GM18508 (cell line): ENCODE data around the gene SHCBP1.
"Not testable (repeated sequence)": the region's sequence is repeated elsewhere in the genome, so short reads cannot be mapped to it uniquely, and the experiment has no call there.

Source experiments
- ATAC-seq: cut with Tn5 transposase; IDR thresholded peaks from one replicate; pipeline ENCODE4 v1.9.1; 2021; ENCODE audit warnings: moderate number of reproducible peaks; ENCODE audit not compliant: insufficient read depth, unreplicated experiment

SHCBP1 gene, protein sequence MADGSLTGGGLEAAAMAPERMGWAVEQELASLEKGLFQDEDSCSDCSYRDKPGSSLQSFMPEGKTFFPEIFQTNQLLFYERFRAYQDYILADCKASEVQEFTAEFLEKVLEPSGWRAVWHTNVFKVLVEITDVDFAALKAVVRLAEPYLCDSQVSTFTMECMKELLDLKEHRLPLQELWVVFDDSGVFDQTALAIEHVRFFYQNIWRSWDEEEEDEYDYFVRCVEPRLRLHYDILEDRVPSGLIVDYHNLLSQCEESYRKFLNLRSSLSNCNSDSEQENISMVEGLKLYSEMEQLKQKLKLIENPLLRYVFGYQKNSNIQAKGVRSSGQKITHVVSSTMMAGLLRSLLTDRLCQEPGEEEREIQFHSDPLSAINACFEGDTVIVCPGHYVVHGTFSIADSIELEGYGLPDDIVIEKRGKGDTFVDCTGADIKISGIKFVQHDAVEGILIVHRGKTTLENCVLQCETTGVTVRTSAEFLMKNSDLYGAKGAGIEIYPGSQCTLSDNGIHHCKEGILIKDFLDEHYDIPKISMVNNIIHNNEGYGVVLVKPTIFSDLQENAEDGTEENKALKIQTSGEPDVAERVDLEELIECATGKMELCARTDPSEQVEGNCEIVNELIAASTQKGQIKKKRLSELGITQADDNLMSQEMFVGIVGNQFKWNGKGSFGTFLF

DNA sequence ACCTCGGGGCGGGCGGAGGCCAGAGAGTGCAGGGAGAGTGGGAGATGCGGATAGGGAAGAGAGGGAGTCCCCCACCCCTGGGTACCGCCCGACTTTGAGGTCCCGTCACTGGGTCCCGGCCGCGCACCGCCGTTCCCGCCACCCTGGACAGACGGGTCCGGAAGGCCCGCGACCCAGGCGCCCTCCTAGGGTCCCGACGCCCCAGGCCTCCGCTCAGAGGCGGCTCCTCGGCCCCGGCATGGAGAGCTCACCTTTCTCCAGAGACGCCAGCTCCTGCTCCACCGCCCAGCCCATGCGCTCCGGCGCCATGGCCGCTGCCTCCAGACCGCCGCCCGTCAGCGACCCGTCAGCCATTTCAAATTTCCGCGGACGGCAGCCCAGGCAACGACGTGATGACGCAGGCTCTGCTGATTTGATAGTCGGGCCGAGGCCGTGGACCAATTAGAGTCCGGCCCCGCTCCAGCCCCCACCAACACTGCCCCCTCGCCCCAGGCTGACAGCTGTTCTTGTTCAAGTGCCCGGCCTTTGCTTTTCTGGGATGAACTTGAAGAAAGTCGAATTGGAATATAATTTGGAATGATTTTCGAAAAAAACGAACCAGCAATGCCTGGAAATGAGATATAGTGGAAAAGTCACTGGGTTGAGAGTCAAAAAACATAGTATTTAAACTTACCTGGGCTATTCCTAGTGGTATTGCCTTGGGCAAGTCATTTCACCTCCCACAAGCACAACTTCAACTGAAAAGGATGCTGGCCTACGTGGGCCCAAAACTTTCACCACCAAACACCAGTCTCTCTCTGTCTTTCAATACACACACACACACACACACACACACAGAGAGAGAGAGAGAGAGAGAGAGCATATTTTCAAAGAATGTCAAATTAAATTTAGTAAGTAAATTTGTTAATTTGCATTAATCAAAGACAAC lies at the start of gene SHCBP1:
Gene SHCBP1, minus strand, starts transcription at position 374 of the 928 bp plus-strand sequence. Its CDS starts 20 bp downstream, at position 354.
- peak; percentile 74 for ATAC-seq

DNA sequence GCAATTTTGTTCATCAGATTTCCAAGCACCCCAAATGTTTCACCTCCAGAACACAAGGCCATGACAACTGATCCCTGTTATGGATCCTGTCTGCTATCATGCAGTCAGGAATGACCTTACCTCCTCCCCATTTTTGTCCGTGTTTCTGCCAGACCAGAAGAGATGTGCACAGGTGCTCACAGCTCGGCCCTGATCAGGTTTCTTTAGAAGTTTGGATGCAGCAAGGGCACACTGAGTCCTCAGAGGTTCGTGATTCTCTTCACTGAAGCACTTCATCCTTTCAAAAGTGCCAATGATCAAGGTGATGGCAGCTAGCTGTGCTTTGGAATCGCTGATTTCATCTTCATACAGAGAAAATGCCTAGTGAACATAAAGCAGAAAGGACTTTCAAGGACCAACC lies 40.9 kb upstream of the SHCBP1 start:
- ATAC-seq: no peak

DNA sequence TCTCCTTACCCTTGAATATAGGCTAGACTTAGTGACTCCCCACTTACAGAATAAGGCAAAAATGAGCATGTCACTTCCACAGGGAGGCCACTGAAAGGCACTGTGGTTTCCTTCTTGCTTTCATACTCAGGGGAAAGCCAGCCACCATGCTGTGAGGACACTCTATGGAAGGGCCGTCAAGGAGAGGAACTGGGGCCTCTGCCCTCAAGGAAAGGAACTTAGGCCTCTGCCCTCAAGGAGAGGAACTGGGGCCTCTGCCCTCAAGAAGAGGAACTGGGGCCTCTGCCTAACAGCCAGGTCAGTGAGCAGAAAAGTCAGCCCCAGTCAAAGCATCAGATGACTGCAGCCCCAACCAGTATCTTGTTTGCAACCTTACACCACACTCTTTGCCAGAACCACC lies 37.7 kb upstream of the SHCBP1 start:
- ATAC-seq: peak; percentile 75

DNA sequence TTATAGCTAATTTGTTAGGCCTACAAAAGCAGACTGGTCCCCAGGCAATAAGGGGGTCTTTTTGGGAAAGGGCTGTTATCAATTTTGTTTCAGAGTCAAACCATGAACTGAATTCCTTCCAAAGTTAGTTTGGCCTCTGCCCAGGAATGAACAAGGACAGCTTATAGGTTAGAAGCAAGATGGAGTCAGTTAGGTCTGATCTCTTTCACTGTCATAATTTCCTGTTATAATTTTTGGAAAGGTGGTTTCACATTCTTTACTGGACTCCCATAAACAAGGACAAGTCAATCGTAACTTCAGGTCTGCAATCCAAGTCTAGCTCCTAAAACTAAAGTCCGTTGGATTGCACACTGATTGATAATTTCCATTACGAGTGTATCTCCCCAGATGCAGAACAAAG lies 30.1 kb upstream of the SHCBP1 start:
- ATAC-seq: no peak

DNA sequence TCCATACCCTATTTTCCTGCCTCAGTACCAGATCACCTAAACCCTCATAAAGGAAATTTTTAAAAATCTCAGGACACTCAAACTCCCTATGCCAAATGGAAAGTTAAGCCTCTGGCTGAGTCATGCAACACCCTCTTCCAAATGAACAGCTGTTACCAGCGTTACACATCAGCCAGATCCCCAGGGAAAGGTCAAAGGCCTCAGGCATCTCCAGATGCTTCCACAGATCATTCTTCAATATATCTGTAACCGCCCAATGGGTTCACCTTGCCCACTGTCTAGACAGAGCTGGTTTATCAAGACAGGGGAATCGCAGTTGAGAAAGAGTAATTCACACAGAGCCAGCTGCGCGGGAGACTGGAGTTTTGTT lies 29.1 kb upstream of the SHCBP1 start:
- ATAC-seq: no peak

DNA sequence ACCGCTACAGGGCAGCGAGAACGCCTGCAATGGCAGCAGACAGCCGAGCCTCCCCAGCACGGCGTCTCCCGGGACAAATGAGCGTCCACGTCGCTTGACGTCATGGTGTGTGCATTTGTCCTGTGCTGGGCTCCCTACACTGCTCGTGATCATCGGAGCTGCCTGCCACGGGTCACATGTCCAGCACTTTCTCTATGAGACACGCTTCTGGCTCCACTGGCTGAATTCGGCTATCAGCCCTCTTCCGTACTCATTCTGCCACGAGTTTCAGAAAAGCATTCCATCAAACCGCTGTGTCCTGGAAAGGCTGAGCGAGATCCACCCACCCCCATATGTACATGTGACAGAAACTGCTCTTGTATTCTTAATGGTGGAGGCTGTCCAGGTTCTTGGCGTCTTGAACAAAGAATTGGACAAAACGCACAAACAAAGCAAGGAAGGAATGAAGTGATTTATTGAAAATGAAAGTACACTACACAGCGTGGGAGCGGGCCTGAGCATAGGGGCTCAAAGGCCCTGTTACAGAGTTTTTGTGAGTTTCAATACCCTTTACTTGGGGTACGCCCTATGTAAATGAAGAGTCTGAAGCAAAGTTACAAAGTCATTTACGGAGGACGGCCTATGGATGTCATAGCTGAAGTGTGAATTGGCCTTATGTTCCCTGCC lies 28.5 kb upstream of the SHCBP1 start:
- no peak for ATAC-seq

DNA sequence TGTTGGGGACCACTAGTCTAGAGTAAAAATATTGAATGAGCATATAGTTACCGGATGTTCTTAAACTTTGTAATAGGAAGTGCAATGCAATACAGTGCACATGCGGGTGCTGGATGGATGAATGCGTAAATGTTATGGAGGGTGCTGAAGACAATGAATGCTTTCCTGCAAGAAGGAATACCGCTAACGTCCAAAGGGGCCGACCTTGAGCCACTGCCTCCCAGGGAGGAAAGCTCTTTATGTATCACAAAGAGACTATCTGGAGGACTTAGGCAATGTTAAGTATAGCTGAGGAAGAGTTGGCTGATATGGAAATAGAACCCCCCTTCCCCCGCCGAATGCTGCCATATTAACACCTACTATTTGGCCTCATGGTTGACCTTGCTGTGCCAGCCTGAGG lies 27.5 kb upstream of the SHCBP1 start:
- ATAC-seq: no peak

DNA sequence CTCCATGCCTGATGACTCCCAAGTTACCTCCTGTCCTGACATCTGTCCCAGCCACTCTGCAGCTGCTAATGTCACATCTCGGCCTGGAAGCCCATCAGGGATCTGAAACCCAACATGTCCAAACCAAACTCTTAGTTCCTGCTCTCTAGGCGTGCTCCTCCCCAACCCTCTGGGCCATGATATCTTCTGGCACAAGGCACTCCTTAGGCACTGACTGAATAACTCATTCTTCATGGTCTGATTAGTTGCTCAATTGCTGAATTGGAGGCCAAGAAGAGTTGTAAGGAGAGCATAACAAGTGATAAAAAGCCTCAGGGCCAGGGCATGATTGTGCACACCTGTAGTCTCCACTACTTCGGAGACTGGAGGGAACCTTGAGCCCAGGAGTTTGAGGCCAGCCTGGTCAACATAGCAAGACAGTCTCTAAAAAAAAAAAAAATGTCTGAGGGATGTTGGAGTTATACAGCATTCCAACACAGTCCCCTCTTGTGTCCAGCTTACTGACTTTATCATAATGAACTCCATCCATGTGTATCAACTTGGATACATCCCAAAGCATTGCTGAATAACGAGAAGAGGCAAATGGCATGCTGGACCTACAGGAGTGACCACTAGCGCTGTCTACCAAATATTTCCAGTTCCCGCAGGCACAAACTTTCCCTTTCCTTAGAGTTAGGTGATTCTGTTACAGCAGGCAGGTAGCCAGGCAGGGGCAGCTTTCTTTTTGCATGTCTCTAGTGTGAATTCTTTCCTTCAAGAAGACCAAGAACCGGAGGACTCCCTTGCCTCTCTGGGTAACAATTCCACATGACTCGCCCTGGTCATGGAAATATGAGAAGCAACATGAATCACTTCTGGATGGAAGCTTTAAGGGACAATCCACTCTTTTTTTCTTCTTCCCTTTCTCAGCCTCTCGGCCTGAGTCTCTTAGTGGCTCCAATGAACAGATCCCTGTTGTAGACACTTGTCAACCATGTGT lies 18.1 kb upstream of the SHCBP1 start:
- no peak for ATAC-seq

DNA sequence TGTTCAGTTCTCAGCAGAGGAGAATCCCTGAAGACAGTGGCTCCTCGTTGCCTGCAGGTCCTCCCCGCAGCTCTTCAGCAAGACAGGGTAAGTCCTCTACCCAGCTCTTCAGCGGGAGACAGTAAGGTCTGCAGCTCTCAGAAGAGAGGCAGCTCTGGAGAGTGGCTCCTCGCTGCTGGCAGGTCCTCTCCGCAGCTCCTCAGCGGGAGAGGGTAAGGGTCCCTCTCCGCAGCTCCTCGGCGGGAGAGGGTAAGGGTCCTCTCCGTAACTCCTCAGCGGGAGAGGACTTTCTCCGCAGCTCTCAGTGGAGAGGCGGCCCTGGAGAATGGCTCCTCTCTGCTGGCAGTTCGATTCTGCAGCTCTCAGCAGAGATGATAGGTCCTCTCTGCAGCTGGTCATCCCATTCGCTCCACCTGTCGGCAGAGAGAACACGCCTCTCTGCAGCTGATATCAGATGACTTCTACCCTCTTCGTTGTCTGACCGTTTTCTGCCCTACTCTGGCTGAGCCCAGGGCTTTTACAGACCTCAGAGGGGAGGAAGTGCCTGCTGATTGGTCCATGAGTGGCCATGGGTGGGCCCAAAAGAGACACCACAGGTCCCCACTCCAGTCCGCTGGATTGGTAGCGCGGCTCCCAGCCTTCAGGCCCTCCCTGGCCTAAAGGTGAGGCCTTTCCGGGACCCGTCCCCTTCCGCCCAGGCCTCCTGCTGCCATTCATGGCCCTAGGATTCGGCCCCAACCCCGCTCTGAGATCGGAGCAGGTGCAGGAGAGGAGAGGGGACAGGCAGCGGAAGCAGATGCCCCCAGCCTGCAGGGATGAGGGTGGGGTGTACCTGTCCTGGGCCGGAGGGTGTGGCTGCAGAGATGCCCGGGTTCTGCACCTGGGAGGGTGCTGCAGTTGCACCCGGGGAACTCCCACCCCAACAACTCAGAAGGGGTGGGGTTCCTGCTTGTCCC lies 11.9 kb upstream of the SHCBP1 start:
- ATAC-seq: no peak

DNA sequence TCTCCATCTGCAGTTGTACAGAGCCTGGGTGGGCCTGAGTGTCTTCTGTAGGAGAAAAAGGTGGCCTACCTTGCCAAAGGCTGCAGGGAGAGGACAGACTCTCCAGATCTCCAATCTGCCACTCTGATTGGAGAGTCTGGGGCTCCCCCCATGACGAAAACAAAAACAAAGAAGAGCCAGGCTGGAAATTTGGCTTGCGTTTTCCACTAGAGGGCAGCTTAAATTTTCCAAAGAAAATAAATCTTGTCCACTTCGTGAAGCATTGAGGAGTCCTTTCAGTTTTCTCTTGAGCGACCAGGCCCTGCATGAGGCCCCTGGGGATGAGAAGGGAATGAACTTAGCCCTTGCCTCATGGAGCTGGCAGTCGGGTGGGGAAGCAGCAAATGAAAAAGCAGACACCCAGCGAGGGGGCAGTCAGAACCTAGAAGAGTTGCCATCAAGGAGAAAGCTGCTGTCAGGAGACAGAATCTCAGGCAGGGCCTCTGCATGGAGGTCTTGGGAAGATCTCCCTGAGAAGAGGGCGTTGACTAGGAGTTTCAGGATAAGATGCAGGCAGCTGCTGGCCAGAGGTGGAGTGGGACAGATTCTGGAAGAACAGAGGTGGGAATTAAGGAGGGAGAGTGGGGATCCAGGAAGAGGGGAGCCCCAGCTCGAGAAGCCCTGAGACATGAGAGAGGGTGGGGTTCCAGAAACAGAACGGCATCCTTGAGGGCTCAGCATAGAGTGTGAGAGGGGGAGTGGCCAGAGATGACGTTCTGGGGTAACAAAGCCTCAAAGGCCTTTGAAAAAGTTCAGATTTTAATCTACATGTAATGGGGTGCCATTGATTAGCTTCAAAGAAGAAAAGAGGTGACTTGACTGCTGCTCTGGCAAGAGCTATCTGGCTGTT lies 8.4 kb upstream of the SHCBP1 start:
- no peak for ATAC-seq

DNA sequence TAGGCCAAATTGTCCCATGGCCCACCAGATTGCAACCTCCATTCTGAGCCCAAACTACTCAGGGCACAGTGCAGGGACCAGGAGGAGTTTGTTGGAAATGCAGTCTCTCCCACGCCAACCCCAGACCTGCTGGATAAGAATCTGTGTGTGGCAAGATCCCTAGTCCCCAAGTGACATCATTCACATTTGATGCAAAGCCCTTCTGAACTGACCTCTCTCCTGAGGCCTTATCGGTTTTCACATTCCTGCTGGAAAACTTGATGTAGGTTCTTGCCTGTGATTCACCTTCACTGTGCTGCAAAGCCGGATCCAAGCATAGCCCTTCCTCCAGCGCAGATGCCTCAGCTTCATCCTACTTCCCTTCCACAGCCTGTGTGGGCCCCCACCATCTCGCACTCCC lies 6.6 kb upstream of the SHCBP1 start:
- ATAC-seq: no peak

DNA sequence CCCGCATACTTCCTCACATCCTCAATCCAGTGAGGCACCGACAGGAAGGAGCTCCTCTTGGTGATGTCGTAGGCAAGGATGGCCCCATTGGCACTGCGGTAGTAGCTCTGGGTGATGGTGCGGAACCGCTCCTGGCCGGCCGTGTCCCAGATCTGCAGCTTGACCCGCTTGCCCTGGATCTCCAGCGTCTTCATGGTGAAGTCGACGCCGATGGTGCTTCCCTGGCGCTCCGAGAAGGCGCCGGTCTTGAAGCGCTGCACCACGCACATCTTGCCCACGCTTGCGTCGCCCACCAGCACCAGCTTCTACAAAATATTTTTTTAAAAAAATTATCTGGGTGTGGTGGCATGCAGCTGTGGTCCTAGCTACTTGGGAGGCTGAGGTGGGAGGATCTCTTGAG lies 5.5 kb upstream of the SHCBP1 start:
- not testable (repeated sequence) for ATAC-seq

DNA sequence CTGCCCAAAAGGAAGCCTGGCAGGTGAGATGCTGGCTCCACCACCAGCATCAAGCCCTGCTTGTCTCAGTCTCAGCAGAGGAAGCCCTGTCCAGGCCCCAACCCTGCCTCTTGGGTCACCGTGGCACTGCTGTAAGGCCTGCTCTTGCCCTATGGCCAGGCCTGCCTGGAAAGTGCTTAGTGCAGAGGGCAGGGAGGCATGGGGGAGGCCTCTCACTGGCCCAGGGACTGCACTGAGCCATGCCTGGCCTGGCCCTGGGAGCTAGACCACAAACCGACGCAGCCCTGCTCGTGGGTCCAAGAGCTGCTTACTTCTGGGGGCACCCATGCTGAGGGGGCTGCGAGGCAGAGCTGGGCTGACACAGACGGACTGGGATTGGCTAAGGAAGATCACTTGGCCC lies 3.7 kb upstream of the SHCBP1 start:
- not testable (repeated sequence) for ATAC-seq

DNA sequence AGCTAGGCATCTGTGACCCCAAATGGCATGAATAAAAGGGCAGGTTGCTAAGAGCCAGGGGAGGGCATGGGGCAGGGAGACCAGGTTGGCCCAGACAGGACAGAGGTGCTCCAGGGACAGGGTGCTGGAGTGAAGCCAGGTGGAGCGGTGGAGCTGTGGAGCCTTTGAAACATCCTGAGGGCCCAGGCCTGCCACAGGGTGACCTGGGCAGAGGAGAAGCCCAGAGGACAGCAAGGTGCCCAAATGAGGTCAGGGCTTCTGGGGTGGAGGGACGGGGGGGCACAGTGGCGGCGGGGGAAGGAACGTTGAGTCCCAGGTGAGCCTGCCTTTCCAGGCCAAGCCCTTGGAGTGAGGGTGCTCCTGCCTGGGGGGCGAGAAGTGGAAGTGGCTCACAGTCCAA lies 2.5 kb upstream of the SHCBP1 start:
- not testable (repeated sequence) for ATAC-seq

DNA sequence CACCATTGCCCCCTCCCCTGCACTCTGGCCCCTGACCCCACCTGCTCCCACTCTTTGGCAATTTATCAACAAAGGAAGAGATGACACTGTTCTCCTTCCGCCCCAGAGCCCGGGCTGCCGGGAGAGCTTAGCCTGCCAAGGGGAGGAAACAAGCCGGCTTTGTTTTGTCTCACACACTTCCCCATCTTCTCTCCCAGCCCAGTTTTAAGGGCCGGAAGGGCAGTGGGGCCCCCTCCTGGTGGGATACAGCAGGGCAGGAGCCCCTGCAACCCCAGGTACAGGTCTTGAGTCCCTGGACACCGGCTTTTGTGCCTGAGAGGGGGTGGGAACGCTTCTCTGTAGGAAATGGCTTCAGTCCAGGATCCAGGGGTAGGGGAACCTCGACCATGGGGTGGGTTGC lies 2.1 kb upstream of the SHCBP1 start:
- not testable (repeated sequence) for ATAC-seq

DNA sequence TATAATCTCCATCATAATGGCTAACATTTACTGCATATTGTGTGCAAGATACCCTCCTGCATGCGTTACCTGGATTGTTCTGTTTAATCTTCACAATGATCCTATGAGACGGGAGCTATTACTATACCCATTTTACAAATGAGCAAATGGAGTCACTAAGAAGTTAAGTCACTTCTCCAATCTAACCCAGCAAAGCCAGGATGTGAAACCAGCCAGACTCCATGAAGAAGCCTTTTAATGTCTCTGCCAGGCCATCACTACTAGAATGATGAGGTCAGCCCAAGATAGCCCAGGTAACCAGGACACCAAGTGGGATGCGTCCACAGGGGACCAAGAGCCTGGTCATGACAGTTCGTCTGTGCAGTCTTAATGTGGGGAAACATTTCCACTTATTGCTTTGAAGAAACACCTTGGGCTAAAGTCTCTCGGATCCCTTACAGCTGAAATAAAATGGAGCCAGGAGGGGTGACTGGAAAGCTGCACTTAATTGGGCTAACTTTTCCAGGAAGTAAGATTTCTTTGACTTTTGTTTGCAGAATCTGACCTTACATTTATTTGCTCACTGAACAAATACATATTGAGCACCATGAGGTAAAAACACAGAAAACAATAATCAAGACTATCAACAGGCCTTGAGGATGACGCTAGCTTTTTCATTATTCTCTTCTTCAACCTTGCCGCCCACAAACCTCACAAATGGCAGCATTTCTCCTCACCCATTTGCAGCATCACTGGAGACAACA lies 926 bp upstream of the SHCBP1 start:
- ATAC-seq: no peak
